GM13977 (cell line): ENCODE measurements around the gene M1AP.

ENCODE experiments used
- DNase-seq: peaks from one replicate; pipeline ENCODE4 v3.0.0; 2012; ENCODE audit warnings: low spot score
- CTCF ChIP-seq: IDR thresholded peaks from 2 replicates; pipeline ENCODE4 v1.5.1; 2012; ENCODE audit warnings: mild to moderate bottlenecking, control low read depth; ENCODE audit not compliant: insufficient read depth; ENCODE audit errors: extremely low read depth, missing control alignments
- in situ Hi-C: fragments of 300-500 bp; cut with MboI; formaldehyde crosslinking; loops from one replicate; pipeline ENCODE4 v1.12.0; 2022; ENCODE audit warnings: low sequenced_read_pairs, low pct_unique_long_range_greater_than_20kb, mixed read lengths, inconsistent platforms; ENCODE audit not compliant: unreplicated experiment

The M1AP gene

GRCh38 chr2:74691929-74692328 is 43.8 kb upstream of the M1AP start:
- no peak for TF ChIP-seq CTCF
- no peak for DNase-seq
- in situ Hi-C loops = no loop called here

- peak; percentile 77 for DNase-seq
- in situ Hi-C loops = no loop called here
- peak; percentile 78 for TF ChIP-seq CTCF
Measured at GRCh38 chr2:74690571-74690970, 42.4 kb upstream of the M1AP start.

GRCh38 chr2:74689671-74690070 is 41.5 kb upstream of the M1AP start:
- TF ChIP-seq CTCF = no peak
- no peak for DNase-seq
- in situ Hi-C loops = no loop called here

- no peak for TF ChIP-seq CTCF
- no peak for DNase-seq
- in situ Hi-C loops = no loop called here
Measured at GRCh38 chr2:74688881-74689280, 40.8 kb upstream of the M1AP start.

- DNase-seq = no peak
- in situ Hi-C loops = no loop called here
- no peak for TF ChIP-seq CTCF
Measured at GRCh38 chr2:74685408-74685807, 37.3 kb upstream of the M1AP start.

GRCh38 chr2:74682501-74682900 is 34.4 kb upstream of the M1AP start:
- TF ChIP-seq CTCF = no peak
- in situ Hi-C loops = no loop called here
- no peak for DNase-seq

GRCh38 chr2:74679615-74680014 is 31.5 kb upstream of the M1AP start:
- no peak for DNase-seq
- TF ChIP-seq CTCF = no peak
- in situ Hi-C loops = no loop called here
